Upper lobe of left lung (tissue), 6 donors: ENCODE measurements around the gene CCDC57. TPM values are rescaled to one million over a fixed set of nuclear protein-coding genes. Genes with fewer than 3 reads are reported as not detected.

ENCODE experiments used
- ATAC-seq, 2 donors: fragments of 200-7000 bp; cut with Tn5 transposase; one replicate each; pipeline ENCODE4 v1.9.1; 2022; ENCODE audit warnings: mild to moderate bottlenecking in 2 of 2, moderate library complexity in 2 of 2; ENCODE audit not compliant: low FRiP score in 2 of 2
- DNase-seq, 2 donors: peaks; one replicate each; pipeline ENCODE4 v3.0.0-alpha.2; 2019 to 2020
- H3K27ac ChIP-seq, 4 donors: fragments of 200-600 bp; sonication (generic); one replicate each; pipeline ENCODE4 v1.5.1; 2016 to 2019
- H3K27me3 ChIP-seq, 4 donors: fragments of 200-600 bp; sonication (generic); one replicate each; pipeline ENCODE4 v1.5.1; 2017 to 2019
- H3K36me3 ChIP-seq, 4 donors: fragments of 200-600 bp; sonication (generic); one replicate each; pipeline ENCODE4 v1.5.1; 2016 to 2019
- H3K4me1 ChIP-seq, 4 donors: fragments of 200-600 bp; sonication (generic); one replicate each; pipeline ENCODE4 v1.5.1; 2018 to 2019
- H3K4me3 ChIP-seq, 4 donors: fragments of 200-600 bp; sonication (generic); one replicate each; pipeline ENCODE4 v1.5.1; 2017 to 2019; ENCODE audit warnings: mild to moderate bottlenecking in 2 of 4, moderate library complexity in 1 of 4
- H3K9me3 ChIP-seq, 4 donors: fragments of 200-600 bp; sonication (generic); one replicate each; pipeline ENCODE4 v1.5.1; 2018 to 2019
- EP300 ChIP-seq, 4 donors: sonication (generic); formaldehyde crosslinking; IDR thresholded peaks; one replicate each; pipeline ENCODE4 v1.5.1; 2017; ENCODE audit warnings: antibody characterized with exemption in 4 of 4, control low read depth in 2 of 4
- POLR2A ChIP-seq, 4 donors: fragments of 450-650 bp; IDR thresholded peaks; one replicate each; pipeline ENCODE4 v1.5.1; 2016 to 2017; ENCODE audit warnings: antibody characterized with exemption in 4 of 4, mild to moderate bottlenecking in 2 of 4
- POLR2AphosphoS5 ChIP-seq, 2 donors: sonication (generic); formaldehyde crosslinking; IDR thresholded peaks; one replicate each; pipeline ENCODE4 v1.5.1; 2017; ENCODE audit warnings: antibody characterized with exemption in 2 of 2
- WGBS, 2 donors: methylation state at CpG; one replicate each; pipeline ENCODE4 v1.1.5; 2017 to 2018; 5-methylcytosine and 5-hydroxymethylcytosine counted together
- total RNA-seq, 6 donors: library from RNA; depleted of rRNA in 4 of 6; stranded (reverse); fragments of >200 nt in 4 of 6; gene quantifications; one replicate each; pipeline versions ENCODE4 v1.1.0 to v1.2.1, GENCODE V29; 2016 to 2021
- TF ChIP-seq, protein P1 (sequence below), 6 experiments: fragments of 450-650 bp in 4 of 6; fragments of 200-600 bp in 2 of 6; sonication (generic) in 2 of 6; IDR thresholded peaks; one replicate each; pipeline ENCODE4 v1.5.1; 2016 to 2019; ENCODE audit warnings: antibody characterized with exemption in 6 of 6
- donor health status: DM: no; HTN: no; CAD: no; lungs with moderate emphysema.
- donor health status: DM: no; HTN: yes; CAD: no; lungs with severe emphysema.

The CCDC57 gene
- total RNA-seq, 6 donors from 2014 or later: 52.9 to 204 (median 71.8) TPM

DNA sequence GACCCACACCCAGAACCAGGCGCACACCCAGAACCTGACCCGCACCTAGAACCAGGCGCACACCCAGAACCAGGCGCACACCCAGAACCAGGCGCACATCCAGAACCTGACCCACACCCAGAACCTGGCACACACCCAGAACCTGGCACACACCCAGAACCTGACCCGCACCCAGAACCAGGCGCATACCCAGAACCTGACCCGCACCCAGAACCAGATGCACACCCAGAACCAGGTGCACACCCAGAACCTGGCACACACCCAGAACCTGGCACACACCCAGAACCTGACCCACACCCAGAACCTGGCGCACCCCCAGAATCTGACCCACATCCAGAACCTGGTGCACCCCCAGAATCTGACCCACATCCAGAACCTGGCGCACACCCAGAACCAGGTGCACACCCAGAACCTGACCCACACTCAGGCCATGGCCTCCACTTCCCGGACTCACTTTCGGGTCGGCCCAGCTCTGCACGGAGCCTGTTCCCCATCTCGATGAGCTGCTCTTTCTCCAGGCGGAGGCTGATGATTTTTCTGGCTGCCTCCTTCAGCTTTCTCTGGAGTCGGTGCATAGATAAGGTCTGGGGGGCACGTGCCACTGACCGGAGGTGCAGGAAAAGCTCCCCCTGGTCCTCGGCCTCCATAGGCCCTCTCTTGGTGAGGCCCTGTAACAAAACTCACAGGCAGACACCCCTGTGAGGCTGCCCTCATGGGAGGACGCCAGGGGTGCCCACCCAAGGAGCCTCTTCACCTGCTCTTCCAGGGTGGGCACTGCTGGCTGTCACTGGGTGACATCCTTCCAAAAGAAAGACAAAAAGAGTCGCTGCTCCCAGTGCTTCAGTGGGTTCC is 61.3 kb downstream of the CCDC57 start:
- DNase-seq (no peak), ATAC-seq (no peak)
- H3K4me1 ChIP-seq: peaks cover 0 to 19% (median 11%) of the 10 kb centered on the region in 4 donors
- TF ChIP-seq POLR2AphosphoS5 (IDR thresholded peaks at IDR 0.05) (no peak), POLR2A (IDR thresholded peaks at IDR 0.05) (no peak), EP300 (IDR thresholded peaks at IDR 0.05) (no peak)
- TF ChIP-seq, protein P1, sequence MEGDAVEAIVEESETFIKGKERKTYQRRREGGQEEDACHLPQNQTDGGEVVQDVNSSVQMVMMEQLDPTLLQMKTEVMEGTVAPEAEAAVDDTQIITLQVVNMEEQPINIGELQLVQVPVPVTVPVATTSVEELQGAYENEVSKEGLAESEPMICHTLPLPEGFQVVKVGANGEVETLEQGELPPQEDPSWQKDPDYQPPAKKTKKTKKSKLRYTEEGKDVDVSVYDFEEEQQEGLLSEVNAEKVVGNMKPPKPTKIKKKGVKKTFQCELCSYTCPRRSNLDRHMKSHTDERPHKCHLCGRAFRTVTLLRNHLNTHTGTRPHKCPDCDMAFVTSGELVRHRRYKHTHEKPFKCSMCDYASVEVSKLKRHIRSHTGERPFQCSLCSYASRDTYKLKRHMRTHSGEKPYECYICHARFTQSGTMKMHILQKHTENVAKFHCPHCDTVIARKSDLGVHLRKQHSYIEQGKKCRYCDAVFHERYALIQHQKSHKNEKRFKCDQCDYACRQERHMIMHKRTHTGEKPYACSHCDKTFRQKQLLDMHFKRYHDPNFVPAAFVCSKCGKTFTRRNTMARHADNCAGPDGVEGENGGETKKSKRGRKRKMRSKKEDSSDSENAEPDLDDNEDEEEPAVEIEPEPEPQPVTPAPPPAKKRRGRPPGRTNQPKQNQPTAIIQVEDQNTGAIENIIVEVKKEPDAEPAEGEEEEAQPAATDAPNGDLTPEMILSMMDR (IDR thresholded peaks at IDR 0.05): no peak
- H3K4me3 ChIP-seq: no peak overlapping the region
- peak overlapping the region; percentile 38 to 94 (median 72) for H3K27ac ChIP-seq
- no peaks in the 10 kb centered on the region for H3K27me3 ChIP-seq
- H3K36me3 ChIP-seq: peaks cover 0 to 6% (median 3%) of the 10 kb centered on the region in 4 donors
- H3K9me3 ChIP-seq: no peaks in the 10 kb centered on the region
- WGBS, 2 donors: 92 to 100% methylated on average over 10 to 15 of the region's 22 CpGs

DNA sequence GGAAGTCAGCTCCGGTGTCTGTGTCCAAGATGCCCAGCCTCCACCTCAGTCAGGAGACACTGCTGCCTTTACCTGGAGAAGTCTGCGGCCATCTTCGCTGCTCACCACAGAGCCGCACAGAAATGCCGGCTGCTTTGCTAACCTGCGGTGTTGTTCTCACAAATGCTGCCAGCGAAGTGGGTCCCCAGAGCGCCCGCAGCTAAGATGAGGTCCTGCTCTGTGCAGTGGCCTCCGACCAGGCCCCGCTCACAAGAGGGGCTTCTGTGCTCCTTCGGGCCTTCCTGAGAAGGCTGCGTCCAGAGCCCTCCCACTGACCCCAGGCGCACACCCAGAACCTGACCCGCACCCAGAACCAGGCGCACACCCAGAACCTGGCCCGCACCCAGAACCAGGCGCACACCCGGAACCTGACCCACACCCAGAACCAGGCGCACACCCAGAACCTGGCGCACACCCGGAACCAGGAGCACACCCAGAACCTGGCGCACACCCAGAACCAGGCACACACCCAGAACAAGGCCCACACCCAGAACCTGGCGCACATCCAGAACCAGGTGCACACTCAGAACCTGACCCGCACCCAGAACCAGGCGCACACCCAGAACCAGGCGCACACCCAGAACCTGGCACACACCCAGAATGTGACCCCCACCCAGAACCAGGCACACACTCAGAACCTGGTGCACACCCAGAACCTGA is 63.1 kb downstream of the CCDC57 start:
- no peak overlapping the region for H3K4me3 ChIP-seq
- TF ChIP-seq EP300 (IDR thresholded peaks at IDR 0.05) (no peak), POLR2AphosphoS5 (IDR thresholded peaks at IDR 0.05) (no peak), POLR2A (IDR thresholded peaks at IDR 0.05) (no peak)
- TF ChIP-seq, protein P1 (IDR thresholded peaks at IDR 0.05): no peak
- peaks cover 0 to 19% (median 11%) of the 10 kb centered on the region in 4 donors for H3K4me1 ChIP-seq
- 85 to 94% methylated on average over 13 to 21 of the region's 27 CpGs for WGBS, 2 donors
- H3K27ac ChIP-seq: no peak overlapping the region
- DNase-seq: peak in 1 of 2 donors; percentile 58
- H3K9me3 ChIP-seq: no peaks in the 10 kb centered on the region
- H3K27me3 ChIP-seq: no peaks in the 10 kb centered on the region
- ATAC-seq: no peak
- peaks cover 0 to 4% (median 0%) of the 10 kb centered on the region in 4 donors for H3K36me3 ChIP-seq

DNA sequence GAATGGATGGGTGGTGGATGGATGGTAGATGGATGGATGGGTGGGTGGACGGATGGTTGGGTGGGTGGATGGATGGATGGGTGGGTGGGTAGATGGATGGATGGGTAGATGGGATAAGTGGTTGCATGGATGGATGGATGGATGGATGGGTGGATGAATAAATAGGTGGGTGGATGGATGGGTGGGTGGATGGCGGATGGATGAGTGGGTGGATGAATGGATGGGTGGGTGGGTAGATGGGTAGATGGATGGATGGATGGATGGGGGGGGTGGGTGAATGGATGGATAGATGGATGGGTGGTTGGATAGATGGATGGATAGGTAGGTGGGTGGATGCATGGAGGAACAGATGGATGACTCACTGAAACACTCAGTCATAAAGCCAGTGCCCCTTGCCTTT is 63.6 kb downstream of the CCDC57 start:
- Histone ChIP-seq H3K9me3 (no peaks in the 10 kb centered on the region), H3K27ac (no peak overlapping the region), H3K4me3 (no peak overlapping the region), H3K4me1 (peaks cover 0 to 19% (median 10%) of the 10 kb centered on the region in 4 donors), H3K36me3 (peaks cover 0 to 4% (median 0%) of the 10 kb centered on the region in 4 donors), H3K27me3 (no peaks in the 10 kb centered on the region)
- TF ChIP-seq POLR2A (IDR thresholded peaks at IDR 0.05): no peak
- TF ChIP-seq POLR2AphosphoS5 (IDR thresholded peaks at IDR 0.05): no peak
- ATAC-seq (no peak), DNase-seq (no peak)
- 98 to 100% methylated on average over 1 to 2 of the region's 2 CpGs for WGBS, 2 donors

DNA sequence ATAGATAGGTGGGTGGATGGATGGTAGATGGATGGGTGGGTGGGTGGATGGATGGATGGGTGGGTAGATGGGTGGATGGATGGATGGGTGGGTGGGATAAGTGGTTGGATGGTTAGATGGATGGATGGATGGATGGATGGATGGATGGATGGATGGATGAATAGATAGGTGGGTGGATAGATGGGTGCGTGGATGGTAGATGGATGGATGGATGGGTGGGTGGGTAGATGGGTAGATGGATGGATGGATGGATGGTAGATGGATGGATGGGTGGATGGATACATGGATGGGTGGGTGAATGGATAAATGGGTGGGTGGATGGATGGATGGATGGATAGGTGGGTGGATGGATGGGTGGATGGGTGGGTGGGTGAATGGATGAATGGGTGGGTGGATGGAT is 64.6 kb downstream of the CCDC57 start:
- Histone ChIP-seq H3K4me3 (no peak overlapping the region), H3K27me3 (no peaks in the 10 kb centered on the region), H3K9me3 (no peaks in the 10 kb centered on the region), H3K27ac (no peak overlapping the region), H3K4me1 (peaks cover 0 to 12% (median 7%) of the 10 kb centered on the region in 4 donors), H3K36me3 (peaks cover 0 to 4% (median 0%) of the 10 kb centered on the region in 4 donors)
- no peak for DNase-seq
- TF ChIP-seq EP300 (IDR thresholded peaks at IDR 0.05): no peak
- no peak for TF ChIP-seq POLR2A (IDR thresholded peaks at IDR 0.05)
- no peak for TF ChIP-seq POLR2AphosphoS5 (IDR thresholded peaks at IDR 0.05)
- TF ChIP-seq, protein P1 (IDR thresholded peaks at IDR 0.05): no peak
- no peak for ATAC-seq
- 94 to 100% methylated on average over 1 of the region's 1 CpG for WGBS, 2 donors
